GM13977 (cell line): ENCODE measurements around the gene MAG.

Experiments used
- DNase-seq: peaks from one replicate; pipeline ENCODE4 v3.0.0; 2012; ENCODE audit warnings: low spot score
- CTCF ChIP-seq: IDR thresholded peaks from 2 replicates; pipeline ENCODE4 v1.5.1; 2012; ENCODE audit warnings: mild to moderate bottlenecking, control low read depth; ENCODE audit not compliant: insufficient read depth; ENCODE audit errors: extremely low read depth, missing control alignments
- in situ Hi-C: fragments of 300-500 bp; cut with MboI; formaldehyde crosslinking; loops from one replicate; pipeline ENCODE4 v1.12.0; 2022; ENCODE audit warnings: low sequenced_read_pairs, low pct_unique_long_range_greater_than_20kb, mixed read lengths, inconsistent platforms; ENCODE audit not compliant: unreplicated experiment

Gene MAG

GRCh38 chr19:35260694-35261304 is 31.2 kb upstream of the MAG start:
- no peak for DNase-seq
- TF ChIP-seq CTCF: no peak
- in situ Hi-C loops: no loop called here

GRCh38 chr19:35261356-35262100 is 30.4 kb upstream of the MAG start:
- no peak for DNase-seq
- in situ Hi-C loops: no loop called here
- TF ChIP-seq CTCF: no peak

- TF ChIP-seq CTCF: no peak
- in situ Hi-C loops: no loop called here
These were observed 29.7 kb upstream of the MAG start for GRCh38 chr19:35262101-35262761.

GRCh38 chr19:35264268-35265125 is 27.5 kb upstream of the MAG start:
- DNase-seq: no peak
- in situ Hi-C loops: no loop called here
- TF ChIP-seq CTCF: no peak

More at GRCh38 chr19:35262101-35262761, 29.7 kb upstream of the MAG start:
- no peak for DNase-seq

- no peak for TF ChIP-seq CTCF
- in situ Hi-C loops: no loop called here
These were observed 26.6 kb upstream of the MAG start for GRCh38 chr19:35265126-35265899.

GRCh38 chr19:35265900-35266519 is 26.0 kb upstream of the MAG start:
- in situ Hi-C loops: no loop called here
- no peak for TF ChIP-seq CTCF
- no peak for DNase-seq

More at GRCh38 chr19:35265126-35265899, 26.6 kb upstream of the MAG start:
- no peak for DNase-seq
